HG03060 (cell line): ENCODE results near the gene FRMD8.

Experiments used
- ATAC-seq: cut with Tn5 transposase; IDR thresholded peaks from one replicate; pipeline ENCODE4 v1.9.1; 2021; ENCODE audit warnings: low read depth, moderate number of reproducible peaks; ENCODE audit not compliant: unreplicated experiment

The FRMD8 gene

DNA sequence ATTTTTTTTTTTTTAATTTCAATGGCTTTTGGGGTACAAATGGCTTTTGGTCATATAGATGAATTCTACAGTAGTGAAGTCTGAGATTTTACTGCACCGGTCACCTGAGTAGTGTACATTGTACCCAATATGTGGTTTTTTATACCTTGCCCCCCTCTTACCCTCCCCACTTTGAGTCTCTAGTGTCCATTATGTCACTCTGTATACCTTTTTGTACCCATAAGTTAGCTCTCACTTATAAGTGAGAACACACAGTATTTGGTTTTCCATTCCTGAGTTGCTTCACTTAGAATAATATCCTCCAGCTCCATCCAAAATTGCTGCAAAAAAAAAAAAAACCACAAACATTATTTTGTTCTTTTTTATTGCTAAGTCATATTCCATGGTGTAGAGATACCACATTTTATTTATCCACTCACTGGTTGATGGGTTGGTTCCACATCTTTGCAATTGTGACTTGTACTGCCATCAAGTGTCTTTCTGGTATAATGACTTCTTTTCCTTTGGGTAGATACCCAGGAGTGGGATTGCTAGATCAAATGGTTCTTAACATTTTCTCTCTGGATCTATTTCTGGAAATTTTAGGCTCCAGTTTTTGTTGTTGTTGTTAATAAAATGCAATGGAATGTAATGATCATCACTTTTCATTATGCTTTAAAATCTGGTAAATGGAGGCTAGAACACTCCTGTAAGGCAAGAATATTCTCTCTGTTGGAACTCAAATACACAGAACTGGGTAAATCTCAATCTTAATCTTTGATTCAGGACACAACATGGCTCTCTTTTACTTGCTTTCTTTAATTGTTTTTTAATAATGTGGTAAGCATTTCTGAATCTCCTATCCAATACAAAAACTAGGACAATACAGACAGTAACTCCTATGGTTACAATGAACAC lies 46.5 kb downstream of the FRMD8 start:
- no peak for ATAC-seq

DNA sequence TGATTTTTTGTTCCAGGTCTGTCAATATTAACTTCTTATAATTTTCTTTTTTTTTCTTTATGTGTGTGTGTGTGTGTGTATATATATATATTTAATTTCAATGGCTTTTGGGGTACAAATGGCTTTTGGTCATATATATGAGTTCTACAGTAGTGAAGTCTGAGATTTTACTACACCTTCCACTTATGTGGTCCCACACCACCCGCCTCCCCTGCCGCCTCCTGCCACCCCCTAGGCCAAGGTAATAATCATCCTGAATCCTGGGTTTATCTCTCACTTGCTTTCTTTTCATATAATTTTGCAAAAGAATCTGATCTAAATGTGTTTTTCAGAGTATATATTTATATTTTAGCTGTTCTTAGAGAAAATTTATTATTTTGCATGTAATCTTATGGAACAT lies 47.2 kb downstream of the FRMD8 start:
- no peak for ATAC-seq

DNA sequence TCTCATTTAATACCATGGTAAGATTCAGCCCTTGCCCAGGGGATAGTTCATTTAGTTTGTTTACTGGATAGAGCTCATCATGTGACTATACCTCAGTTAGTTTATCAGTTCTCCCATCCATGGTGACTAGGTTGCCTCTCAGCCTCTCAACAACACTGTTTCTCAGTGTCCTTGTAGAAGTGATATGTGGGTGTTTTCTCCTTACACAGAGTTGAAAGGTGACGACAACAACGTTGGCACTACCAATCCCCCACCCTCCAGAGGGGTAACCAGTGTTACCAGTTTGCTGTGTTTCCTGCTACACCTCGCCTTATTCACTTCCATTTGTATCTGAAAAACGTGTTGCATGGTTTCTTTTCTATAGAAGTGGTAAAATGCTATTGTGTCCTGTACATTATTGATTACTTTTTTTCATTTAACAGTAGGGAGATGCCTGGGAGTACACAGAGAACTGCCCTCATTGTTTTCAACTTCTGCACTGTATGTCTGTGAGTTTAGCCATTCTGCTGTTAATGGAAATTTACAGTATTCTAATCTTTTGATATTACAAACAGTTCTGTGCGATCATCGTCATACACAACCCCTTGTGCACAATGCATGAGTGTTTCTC lies 47.7 kb downstream of the FRMD8 start:
- ATAC-seq = no peak

DNA sequence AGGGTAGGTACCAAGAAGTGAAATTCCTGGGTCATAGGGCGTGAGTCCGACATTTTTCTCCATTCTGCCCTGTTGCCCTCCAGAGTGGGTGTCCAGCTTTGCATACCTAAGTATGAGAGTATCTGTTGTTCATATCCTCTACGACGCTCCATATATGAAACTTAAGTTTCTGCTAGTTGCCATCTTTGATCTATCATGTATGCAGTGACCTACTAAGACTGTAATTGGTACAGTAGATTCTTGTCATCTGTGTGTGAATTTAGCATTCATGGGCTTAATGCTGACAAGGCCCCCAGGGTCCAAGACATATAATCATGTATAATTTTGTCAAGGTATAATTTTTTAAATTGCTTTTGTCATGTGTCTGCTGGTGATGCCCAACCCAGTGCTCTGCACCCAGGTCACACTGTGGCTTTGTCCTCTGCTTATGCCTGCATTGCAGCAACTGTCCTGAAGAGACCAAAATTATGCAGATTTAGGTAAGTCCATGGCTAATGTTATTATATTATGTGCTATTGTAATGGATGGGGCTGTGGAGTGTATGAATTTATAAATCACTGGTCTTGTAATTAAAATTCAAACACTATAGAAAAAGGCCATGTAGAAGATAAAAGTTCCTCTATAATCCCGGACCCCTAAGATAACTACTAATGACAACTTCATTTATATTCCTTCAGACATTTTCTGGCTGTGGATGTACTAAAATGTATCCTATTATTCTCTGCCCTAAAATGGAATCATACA lies 48.4 kb downstream of the FRMD8 start:
- no peak for ATAC-seq

DNA sequence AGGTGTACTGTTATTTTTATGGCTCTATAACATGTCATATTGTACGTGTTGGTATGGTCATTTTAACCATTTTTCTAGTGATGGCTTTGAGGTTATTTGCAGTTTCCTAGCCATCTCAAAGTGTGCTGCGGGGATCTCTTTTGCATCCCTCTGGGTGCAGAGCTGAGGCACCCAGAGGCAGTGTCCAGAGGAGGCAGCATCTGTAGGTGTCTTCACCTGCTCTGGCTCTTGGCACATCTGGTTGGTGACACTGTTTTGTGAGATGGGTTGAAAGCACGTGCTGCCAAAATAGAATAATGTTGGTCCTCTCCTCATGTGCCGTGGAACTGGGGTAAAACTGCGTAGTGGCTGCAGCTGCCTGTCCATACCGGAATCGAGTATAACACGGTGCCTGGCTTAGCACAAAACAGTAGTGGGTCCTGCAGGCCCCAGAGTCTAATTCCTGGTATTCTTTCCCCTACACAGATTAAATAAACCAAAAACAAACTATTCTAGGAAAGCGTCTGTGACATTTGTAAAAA lies 49.0 kb downstream of the FRMD8 start:
- ATAC-seq = no peak

DNA sequence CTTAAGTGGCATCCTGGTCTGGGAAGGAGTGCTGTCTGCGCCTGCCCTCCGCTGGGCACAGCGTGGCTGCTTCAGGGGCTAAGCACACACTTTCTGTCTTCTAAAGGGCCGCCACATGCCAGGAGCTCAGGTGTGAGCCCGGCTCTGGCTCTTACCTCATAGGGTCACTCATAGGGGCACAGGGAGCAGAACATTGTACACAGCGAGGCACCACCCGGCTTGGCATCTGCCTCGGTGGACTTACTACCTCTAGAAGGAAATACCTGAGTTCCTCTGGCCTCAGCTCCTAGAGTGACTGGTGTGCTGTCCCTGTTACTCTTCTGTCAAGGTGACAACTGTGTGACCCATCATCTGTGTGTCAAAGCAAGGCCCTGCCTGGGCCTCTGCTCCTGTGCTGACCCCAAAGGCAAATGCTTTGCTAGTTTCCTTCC lies 49.6 kb downstream of the FRMD8 start:
- ATAC-seq = no peak

DNA sequence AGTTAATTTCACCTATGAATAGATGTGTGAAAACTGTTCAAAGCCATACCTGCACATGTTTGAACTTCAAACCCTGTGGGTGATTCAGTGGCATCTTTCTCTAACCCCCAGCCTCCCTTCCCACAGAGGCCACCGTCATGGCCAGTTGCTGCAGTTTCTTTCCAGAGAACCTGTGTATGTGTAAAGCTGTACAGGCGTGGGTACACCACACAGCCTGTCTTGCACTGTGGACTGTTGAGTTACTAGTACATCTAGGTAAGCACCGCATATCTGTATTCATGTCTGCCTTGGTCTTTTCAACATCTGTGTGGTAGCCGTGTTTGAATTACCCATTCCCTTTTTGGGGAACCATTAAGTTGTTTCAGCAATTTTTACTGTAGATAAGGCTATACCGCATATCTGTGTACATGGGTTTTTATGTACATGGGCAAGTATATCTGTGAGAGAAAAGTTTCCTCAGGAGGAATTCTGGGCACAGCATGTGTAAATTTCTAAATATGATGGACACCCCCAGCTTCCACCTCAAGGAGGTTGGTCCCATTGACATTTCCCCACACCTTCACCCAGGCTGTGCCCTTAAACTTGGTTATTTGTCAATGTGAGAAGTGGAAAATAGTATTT lies 50.1 kb downstream of the FRMD8 start:
- no peak for ATAC-seq

DNA sequence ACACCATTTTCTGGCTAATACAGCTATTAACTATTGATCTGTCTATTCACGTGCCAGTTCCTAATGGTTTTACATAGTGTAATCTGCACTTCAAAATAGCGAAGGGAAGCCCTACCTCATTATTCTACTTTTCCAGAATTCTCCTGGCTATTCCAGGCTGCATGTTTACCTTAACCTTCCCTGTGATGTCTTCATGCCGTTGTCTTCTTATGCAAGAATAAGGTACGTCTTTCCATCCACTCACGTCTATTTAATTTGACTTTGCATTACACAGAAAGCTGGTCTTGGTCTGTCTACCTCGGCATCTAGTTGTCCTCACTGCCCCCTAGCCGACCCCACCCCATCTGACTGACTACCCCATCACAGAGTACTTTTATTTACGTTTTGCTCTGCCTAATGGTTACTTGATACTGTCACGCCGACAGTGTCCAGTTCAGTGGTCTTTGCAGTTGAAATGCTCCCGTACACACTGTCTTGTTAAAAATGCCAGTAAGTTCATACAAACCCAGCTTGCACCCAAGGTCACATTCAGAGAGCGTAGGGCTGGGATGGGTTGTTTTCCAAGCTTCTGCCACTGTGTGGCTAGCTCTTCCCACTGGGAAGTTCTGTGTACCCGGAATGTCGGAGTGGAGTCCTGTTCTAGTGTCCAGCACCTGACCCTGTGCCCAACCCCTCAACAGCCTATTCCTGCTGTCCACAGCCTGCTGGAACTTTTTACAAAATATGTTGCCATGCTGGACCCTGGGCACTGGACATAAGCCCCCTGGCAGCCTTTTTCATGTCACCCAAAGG lies 51.2 kb downstream of the FRMD8 start:
- no peak for ATAC-seq

DNA sequence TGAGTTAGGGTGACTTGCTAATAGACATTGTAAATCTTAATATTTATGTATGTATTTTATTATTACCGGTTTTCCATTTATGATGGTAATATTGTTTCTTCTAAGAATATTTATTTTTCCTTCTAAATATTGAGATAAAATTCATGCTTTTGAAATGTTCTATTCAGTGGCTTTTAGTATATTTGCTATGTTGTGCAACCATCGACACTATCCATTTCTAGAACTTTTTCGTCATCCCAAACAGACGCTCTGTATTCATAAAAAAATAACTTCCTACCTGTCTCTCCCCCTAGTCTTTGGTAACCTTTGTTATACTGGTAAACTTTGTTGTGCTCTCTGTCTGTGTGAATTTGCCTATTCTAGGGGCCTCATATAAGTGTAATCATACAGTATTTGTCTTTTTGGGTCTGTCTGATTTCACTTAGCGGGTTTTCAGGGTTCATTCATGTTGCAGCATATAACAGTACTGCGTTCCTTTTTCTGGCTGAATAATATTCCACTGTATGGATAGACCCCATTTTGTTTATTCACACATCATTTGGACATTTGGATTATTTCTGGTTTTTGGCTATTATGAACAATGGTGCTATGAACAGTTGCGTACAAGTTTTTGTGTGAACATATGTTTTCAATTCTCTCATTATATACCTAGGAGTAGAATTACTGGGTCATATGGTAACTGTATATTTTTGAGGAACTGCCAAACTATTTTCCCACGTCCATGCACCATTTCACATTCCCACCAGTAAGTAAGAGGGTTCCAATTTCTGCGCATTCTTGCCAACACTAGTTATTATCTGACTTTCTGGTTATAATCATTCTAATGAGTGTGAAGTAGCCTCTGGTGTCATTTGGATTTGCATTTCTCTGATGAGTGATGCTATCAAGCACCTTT lies 52.1 kb downstream of the FRMD8 start:
- ATAC-seq = no peak

DNA sequence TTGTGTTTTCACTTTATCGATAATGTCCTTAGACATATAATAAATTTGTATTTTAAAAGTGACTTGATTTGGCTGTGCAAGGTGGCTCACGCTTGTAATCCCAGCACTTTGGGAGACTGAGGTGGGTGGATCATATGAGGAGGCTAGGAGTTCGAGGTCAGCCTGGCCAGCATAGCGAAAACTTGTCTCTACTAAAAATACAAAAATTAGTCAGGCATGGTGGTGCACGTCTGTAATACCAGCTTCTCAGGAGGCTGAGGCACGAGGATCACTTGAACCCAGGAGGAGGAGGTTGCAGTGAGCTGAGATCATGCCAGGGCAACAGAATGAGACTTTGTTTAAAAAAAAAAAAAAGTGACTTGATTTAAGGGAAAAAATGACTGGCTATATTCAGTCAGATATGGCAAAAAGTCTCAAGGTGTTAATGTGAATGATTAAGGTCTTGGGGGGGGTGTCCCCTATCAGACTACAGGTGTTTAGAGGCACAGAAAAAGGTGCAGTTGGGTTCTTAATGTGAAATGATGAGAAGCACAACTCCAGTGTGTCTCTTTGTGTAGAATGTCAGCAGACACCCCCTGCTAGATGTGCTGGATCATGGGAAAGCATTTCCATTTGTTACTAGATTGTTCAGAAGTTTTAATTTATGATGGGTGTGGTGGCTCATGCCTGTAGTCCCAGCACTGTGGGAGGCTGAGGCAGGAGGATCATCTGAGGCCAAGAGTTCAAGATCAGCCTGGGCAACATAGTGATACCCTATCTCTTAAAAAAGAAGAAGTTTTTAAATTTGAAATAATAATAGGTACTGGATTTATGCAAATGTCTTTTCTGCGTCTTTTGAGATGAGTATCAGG lies 53.1 kb downstream of the FRMD8 start:
- ATAC-seq = no peak

DNA sequence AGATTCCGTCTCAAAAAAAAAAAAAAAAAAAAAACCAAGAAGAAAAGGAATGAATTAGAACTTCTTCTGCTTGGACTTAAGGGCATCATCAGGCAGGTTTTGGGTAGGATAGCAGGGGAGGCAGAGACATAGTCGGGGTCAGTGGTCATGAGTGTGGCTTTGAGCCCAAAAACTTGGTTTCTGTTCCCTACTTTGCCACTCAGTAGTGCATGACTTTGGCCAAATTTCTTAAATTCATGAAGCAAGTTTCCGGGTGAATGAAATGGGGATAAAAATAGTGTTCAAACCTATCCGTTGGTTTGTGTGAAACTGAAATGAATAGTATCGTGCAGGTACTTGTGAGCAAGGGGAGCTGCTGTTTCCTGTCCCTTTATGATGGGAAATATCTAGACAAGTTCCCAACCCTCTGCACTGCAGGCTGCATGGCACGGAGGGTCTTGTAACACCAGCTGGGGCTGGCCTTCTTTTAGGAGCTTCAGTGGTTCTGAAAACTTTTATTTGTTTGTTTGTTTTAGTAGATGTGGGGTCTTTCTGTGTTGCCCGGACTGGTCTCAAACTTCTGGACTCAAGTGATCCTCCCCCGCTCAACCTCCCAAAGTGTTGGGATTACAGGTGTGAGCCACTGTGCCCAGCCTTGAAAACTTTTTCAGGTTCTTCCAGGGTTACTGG lies 54.5 kb downstream of the FRMD8 start:
- no peak for ATAC-seq

DNA sequence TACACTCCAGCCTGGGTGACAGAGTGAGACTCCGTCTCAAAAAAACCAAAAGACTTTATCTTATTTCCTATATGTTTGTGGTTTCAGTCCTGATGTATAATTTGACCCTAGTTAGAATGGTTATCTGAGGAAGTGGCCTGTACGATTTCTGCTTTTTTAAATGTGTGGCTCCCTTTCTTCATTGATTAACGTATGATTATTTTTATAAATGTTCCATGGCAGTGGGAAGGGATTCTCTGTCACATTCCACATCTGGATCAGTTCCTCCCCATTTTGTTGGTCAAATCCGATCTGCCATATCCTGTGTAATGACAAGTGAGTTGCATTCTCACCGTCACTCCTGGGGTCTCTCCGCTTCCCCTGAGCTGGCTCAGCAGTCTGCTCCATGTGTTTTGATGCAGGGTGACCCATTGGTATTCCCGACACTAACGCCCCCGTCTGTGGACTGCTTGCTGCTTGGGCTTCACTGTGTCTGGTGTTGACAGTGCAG lies 56.5 kb downstream of the FRMD8 start:
- no peak for ATAC-seq

DNA sequence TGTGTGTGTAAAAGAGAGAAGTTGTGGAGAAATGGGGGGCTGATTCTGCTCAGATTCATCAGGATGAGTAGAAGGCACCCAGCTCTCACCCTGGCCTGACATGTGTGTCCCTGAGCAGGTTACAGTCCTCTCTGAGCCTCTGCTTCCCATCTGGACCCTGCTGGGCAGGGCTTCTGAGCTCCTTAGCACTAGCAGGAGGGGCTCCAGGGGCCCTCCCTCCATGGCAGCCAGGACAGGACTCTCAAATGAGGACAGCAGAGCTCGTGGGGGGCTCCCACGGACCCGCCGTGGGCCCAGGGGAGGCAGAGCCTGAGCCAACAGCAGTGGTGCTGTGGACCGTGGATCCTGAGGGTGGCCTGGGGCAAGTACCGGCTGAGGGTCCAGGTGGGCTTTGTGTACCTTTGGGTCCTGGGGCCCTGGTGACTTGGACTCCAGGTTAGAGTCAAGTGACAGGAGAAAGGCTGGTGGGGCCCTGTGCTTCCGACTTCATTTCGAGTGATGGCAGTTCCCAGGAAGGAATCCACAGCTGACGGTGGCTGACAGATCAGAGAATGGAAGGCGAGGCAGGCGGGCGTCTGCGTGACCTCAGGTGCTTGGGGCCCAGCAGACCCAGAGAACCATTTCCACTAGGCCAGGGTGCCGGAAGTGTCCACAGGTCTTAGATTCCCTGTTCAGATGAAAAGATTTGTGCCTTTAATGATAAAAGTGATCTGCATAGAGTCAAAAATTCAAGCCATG lies 58.0 kb downstream of the FRMD8 start:
- no peak for ATAC-seq

DNA sequence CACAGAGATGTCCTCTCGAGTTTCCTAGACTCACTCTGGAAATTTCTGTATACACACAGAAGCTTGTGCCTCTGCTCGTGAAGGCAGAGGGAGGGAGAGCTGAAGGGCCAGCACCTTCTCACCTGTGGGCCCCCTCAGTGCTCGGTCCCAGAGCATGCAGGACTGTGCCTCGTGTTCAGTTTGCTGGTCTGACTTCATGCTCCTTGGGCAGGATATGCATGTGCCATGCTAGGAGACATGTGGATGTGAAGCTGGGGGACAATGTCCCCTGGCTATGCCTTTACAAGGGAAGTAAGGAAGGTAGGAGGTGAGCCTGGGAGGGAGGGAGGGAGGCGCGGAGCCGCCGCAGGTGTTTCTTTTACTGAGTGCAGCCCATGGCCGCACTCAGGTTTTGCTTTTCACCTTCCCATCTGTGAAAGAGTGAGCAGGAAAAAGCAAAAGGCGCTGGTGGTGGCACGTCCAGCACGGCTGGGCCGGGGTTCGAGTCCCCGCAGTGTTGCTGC lies 58.7 kb downstream of the FRMD8 start:
- ATAC-seq = no peak

DNA sequence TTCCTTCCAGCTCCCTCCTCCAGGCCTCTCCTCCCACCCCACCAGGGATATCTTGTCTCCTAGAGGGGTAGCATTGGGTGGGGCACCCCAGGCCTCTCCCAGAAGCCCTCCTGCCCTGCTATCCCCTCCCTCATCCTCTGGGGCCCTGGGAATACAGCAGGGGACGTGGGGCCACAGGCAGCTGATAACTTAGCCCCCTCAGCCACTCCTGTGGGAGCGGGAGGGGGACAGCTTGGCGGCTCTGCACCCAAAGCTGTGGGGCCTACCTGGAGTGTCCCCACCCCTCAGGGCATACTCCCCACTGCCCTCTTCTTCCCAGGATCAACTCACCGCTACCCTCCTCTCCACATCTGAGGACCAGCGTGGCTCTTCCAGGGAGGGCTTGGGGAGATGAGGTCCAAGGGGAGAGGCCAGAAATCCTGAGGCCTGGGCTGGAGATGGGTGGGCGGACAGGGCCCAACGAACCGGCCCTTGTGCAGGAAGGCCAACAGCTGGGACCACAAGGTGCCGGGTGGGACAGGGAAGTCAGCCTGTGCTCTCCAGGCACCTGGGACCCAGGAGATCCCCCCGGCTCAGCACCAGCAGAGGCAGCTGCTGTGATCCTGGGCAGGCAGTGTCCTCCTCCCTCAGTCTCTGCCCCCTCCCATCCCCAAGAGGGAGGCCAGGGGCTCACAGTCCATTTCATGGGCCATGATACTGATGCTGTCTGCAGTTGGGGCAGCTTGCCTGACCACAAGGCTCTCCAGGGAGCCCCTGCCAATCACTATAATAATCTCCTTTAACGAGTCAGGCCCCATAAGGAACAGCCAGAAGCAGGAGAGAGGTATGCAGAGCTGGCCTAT lies 59.4 kb downstream of the FRMD8 start:
- ATAC-seq = no peak
